ENCODE measurements around the gene TRIM58. TPM values are rescaled to one million over a fixed set of nuclear protein-coding genes. Genes with fewer than 3 reads are reported as not detected.

Gene TRIM58
- total RNA-seq, 1 experiment from 2014 or later = 29.7 TPM

- peak; percentile 47 for DNase-seq (ENCODE audit: low read depth)
Observed at GRCh38 chr1:247884797-247885413, 27.9 kb downstream of the TRIM58 start.

- no peak for DNase-seq (ENCODE audit: low read depth)
Observed at GRCh38 chr1:247895163-247895637, 38.2 kb downstream of the TRIM58 start, which contains the start of gene OR2W3. TSS of gene OR2W3 (plus strand) at chr1:247895587. CDS start at chr1:247895587, 0 bp downstream.

GRCh38 chr1:247895976-247896375, 39.0 kb downstream of the TRIM58 start:
- no peak for DNase-seq (ENCODE audit: low read depth)

- DNase-seq (ENCODE audit: low read depth) = no peak
Observed at GRCh38 chr1:247904122-247904521, 47.1 kb downstream of the TRIM58 start.

GRCh38 chr1:247905181-247905580, 48.2 kb downstream of the TRIM58 start:
- no peak for DNase-seq (ENCODE audit: low read depth)

GRCh38 chr1:247905910-247906503, 49.0 kb downstream of the TRIM58 start:
- DNase-seq (ENCODE audit: low read depth) = no peak

- peak; percentile 74 for DNase-seq (ENCODE audit: low read depth)
Observed at GRCh38 chr1:247906504-247907047, 49.6 kb downstream of the TRIM58 start.

- DNase-seq (ENCODE audit: low read depth) = no peak
Observed at GRCh38 chr1:247908766-247909165, 51.8 kb downstream of the TRIM58 start.

GRCh38 chr1:247913786-247914185, 56.8 kb downstream of the TRIM58 start:
- DNase-seq (ENCODE audit: low read depth) = no peak

- peak; percentile 85 for DNase-seq (ENCODE audit: low read depth)
Observed at GRCh38 chr1:247914941-247915662, 58.1 kb downstream of the TRIM58 start.

- no peak for DNase-seq (ENCODE audit: low read depth)
Observed at GRCh38 chr1:247919952-247920351, 63.0 kb downstream of the TRIM58 start, which contains the start of gene OR2T8. TSS of gene OR2T8 (plus strand) at chr1:247920252. CDS start at chr1:247921018, 766 bp downstream.

- DNase-seq (ENCODE audit: low read depth) = no peak
Observed at GRCh38 chr1:247923941-247924340, 67.0 kb downstream of the TRIM58 start.

- DNase-seq (ENCODE audit: low read depth) = peak; percentile 46
Observed at GRCh38 chr1:247924868-247925267, 67.9 kb downstream of the TRIM58 start, which contains the start of gene OR2AJ1. TSS of gene OR2AJ1 (plus strand) at chr1:247924889. CDS start at chr1:247933769, 8,880 bp downstream.

Other genes starting within 250 kb of the TRIM58 start
- gene OR13G1, start 177.4 kb upstream of the TRIM58 start, total RNA-seq (2014; rRNA removed; shearing (Covaris generic)) = not detected in 2 replicates
- 0.34 TPM in 1 of 2 replicates, not detected in the other for gene OR6F1, start 140.5 kb upstream of the TRIM58 start, total RNA-seq (2014; rRNA removed; shearing (Covaris generic))
- gene OR14K1, start 118.6 kb upstream of the TRIM58 start, total RNA-seq (2014; rRNA removed; shearing (Covaris generic)) = not detected in 2 replicates
- gene OR14A2, start 109.0 kb upstream of the TRIM58 start, total RNA-seq (2014; rRNA removed; shearing (Covaris generic)) = 1.9 TPM in 1 of 2 replicates, not detected in the other
- not detected in 2 replicates for gene OR1C1, start 96.6 kb upstream of the TRIM58 start, total RNA-seq (2014; rRNA removed; shearing (Covaris generic))
- not detected in 2 replicates for gene OR14A16, start 33.1 kb upstream of the TRIM58 start, total RNA-seq (2014; rRNA removed; shearing (Covaris generic))
- gene OR11L1, start 15.3 kb upstream of the TRIM58 start, total RNA-seq (2014; rRNA removed; shearing (Covaris generic)) = 0.11 TPM in 1 of 2 replicates, not detected in the other
- 3.8 and 6.7 TPM in 2 replicates for gene OR2W3, start 38.4 kb downstream of the TRIM58 start, total RNA-seq (2014; rRNA removed; shearing (Covaris generic))
- 0.23 and 1.3 TPM in 2 replicates for gene OR2T8, start 63.1 kb downstream of the TRIM58 start, total RNA-seq (2014; rRNA removed; shearing (Covaris generic))
- gene OR2AJ1, start 67.7 kb downstream of the TRIM58 start, total RNA-seq (2014; rRNA removed; shearing (Covaris generic)) = not detected in 2 replicates
- not detected in 2 replicates for gene OR2L8, start 91.7 kb downstream of the TRIM58 start, total RNA-seq (2014; rRNA removed; shearing (Covaris generic))
- gene OR2AK2, start 108.0 kb downstream of the TRIM58 start, total RNA-seq (2014; rRNA removed; shearing (Covaris generic)) = not detected in 2 replicates
- not detected in 2 replicates for gene OR2L5, start 156.5 kb downstream of the TRIM58 start, total RNA-seq (2014; rRNA removed; shearing (Covaris generic))
- 0.06 TPM in 1 of 2 replicates, not detected in the other for gene OR2L2, start 172.9 kb downstream of the TRIM58 start, total RNA-seq (2014; rRNA removed; shearing (Covaris generic))
- gene OR2L3, start 189.6 kb downstream of the TRIM58 start, total RNA-seq (2014; rRNA removed; shearing (Covaris generic)) = not detected in 2 replicates
- 0.06 TPM in 1 of 2 replicates, not detected in the other for gene OR2L13, start 238.0 kb downstream of the TRIM58 start, total RNA-seq (2014; rRNA removed; shearing (Covaris generic))

Data from Daoy (cell line).